Sigmoid colon (tissue), 4 donors: ENCODE results near the gene MESP2.

Experiments used
- EP300 ChIP-seq, 4 donors: sonication (generic); formaldehyde crosslinking; IDR thresholded peaks; one replicate each; pipeline ENCODE4 v1.6.1; 2017; ENCODE audit warnings: antibody characterized with exemption in 4 of 4
- POLR2A ChIP-seq, 2 donors: fragments of 450-650 bp; IDR thresholded peaks; one replicate each; pipeline ENCODE4 v1.6.1; 2016; ENCODE audit warnings: antibody characterized with exemption in 2 of 2, mild to moderate bottlenecking in 2 of 2, moderate library complexity in 2 of 2
- POLR2AphosphoS5 ChIP-seq, 4 donors: sonication (generic); formaldehyde crosslinking; IDR thresholded peaks; one replicate each; pipeline ENCODE4 v1.6.1; 2017; ENCODE audit warnings: antibody characterized with exemption in 4 of 4
- TF ChIP-seq, protein P1 (sequence below), 4 experiments: fragments of 450-650 bp in 3 of 4; fragments of 200-600 bp in 1 of 4; IDR thresholded peaks; one replicate each; pipeline ENCODE4 v1.5.1; 2016 to 2019; ENCODE audit warnings: antibody characterized with exemption in 4 of 4, mild to moderate bottlenecking in 3 of 4, moderate library complexity in 2 of 4

DNA sequence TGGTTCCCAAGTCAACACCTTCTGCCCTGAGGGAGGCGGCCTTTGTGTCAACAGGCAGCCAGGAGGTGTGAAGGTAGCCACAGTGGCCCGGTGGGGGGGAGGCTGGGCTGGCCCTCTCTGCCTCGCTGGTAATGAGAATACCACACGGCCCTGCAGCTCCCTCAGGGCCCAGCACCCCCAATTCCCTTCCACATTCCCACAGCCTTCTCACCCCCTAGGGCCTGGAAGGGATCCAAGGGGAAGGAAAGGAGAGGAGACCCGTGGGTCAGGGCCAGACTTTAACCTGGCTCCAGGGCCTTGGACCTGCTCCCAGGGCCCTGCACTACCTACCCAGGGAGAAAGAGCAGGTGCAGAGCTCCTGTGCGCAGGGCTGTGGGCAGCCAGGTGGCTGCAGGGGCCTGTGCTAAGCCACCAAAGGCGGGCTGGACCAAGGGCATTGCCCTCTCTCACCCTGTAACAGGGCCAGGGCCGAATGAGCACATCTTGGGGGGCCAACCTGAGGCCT, 8.7 kb upstream of the MESP2 start:
- TF ChIP-seq, protein P1, sequence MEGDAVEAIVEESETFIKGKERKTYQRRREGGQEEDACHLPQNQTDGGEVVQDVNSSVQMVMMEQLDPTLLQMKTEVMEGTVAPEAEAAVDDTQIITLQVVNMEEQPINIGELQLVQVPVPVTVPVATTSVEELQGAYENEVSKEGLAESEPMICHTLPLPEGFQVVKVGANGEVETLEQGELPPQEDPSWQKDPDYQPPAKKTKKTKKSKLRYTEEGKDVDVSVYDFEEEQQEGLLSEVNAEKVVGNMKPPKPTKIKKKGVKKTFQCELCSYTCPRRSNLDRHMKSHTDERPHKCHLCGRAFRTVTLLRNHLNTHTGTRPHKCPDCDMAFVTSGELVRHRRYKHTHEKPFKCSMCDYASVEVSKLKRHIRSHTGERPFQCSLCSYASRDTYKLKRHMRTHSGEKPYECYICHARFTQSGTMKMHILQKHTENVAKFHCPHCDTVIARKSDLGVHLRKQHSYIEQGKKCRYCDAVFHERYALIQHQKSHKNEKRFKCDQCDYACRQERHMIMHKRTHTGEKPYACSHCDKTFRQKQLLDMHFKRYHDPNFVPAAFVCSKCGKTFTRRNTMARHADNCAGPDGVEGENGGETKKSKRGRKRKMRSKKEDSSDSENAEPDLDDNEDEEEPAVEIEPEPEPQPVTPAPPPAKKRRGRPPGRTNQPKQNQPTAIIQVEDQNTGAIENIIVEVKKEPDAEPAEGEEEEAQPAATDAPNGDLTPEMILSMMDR (IDR thresholded peaks at IDR 0.05), result no peak
- TF ChIP-seq POLR2A (IDR thresholded peaks at IDR 0.05) (no peak), EP300 (IDR thresholded peaks at IDR 0.05) (no peak), POLR2AphosphoS5 (IDR thresholded peaks at IDR 0.05) (no peak)
